Nephron (organoid): ENCODE measurements around the gene TMPRSS13.
"Not testable (repeated sequence)": the region's sequence is repeated elsewhere in the genome, so short reads cannot be mapped to it uniquely, and the experiment has no call there.

Experiments
- H3K27ac Mint-ChIP-seq, 3 experiments: 2 replicates each; pipeline ENCODE4 v1.8.0; 2020; ENCODE audit warnings: mixed read lengths in 3 of 3, mild to moderate bottlenecking in 2 of 3, moderate library complexity in 1 of 3
- H3K27me3 Mint-ChIP-seq: 2 replicates; pipeline ENCODE4 v1.8.0; 2021; ENCODE audit warnings: low read depth, mild to moderate bottlenecking, moderate library complexity, mixed read lengths
- H3K36me3 Mint-ChIP-seq: 2 replicates; pipeline ENCODE4 v1.8.0; 2020; ENCODE audit warnings: low read depth, mixed read lengths
- H3K4me1 Mint-ChIP-seq: 2 replicates; pipeline ENCODE4 v1.8.0; 2020; ENCODE audit warnings: mixed read lengths
- H3K4me3 Mint-ChIP-seq, 3 experiments: 2 replicates each; pipeline ENCODE4 v1.8.0; 2020; ENCODE audit warnings: mild to moderate bottlenecking in 3 of 3, mixed read lengths in 3 of 3, moderate library complexity in 2 of 3
- H3K9me3 Mint-ChIP-seq: 2 replicates; pipeline ENCODE4 v1.8.0; 2020; ENCODE audit warnings: mixed read lengths
- CTCF ChIP-seq, 3 experiments: fragments of 200-600 bp; sonication (generic); IDR thresholded peaks; one replicate each; pipeline ENCODE4 v1.5.0; 2021; ENCODE audit warnings: antibody characterized with exemption in 3 of 3; ENCODE audit not compliant: unreplicated experiment in 3 of 3

TMPRSS13 gene

DNA sequence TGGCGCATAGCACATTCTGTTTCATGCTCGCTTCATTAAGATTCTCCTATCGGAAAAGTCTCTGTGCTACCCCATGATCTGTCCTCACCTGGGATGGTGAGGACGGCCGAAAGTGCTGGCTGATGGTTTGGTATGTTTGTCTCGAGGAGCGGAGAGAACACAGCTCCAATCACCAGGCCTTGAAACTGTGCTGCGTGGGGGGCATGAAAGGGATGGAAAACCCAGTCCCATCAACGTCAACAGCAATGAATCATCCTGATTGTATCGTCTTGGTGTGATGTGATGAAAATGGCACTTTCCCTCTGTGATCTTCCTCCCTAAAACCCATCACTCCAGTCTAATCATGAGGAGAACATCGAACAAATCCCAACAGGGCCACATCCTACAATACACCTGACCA, 61.1 kb downstream of the TMPRSS13 start:
- no peak overlapping the region for H3K4me3 Mint-ChIP-seq
- peaks cover 14% of the 10 kb centered on the region for H3K36me3 Mint-ChIP-seq
- no peaks in the 10 kb centered on the region for H3K9me3 Mint-ChIP-seq
- peaks cover 82% of the 10 kb centered on the region for H3K4me1 Mint-ChIP-seq
- peak overlapping the region in 2 of 3 experiments; percentile 47 to 61 for H3K27ac Mint-ChIP-seq
- no peaks in the 10 kb centered on the region for H3K27me3 Mint-ChIP-seq
- TF ChIP-seq CTCF (IDR thresholded peaks at IDR 0.05; ENCODE audit: unreplicated experiment in 3 of 3) = no peak

- no peaks in the 10 kb centered on the region for H3K27me3 Mint-ChIP-seq
- peak overlapping the region in 2 of 3 experiments; percentile 10 to 41 for H3K27ac Mint-ChIP-seq
- no peaks in the 10 kb centered on the region for H3K9me3 Mint-ChIP-seq
- peaks cover 14% of the 10 kb centered on the region for H3K36me3 Mint-ChIP-seq
- no peak for TF ChIP-seq CTCF (IDR thresholded peaks at IDR 0.05; ENCODE audit: unreplicated experiment in 3 of 3)
- H3K4me1 Mint-ChIP-seq = peaks cover 83% of the 10 kb centered on the region
- H3K4me3 Mint-ChIP-seq = no peak overlapping the region
Measured at GRCh38 chr11:117866526-117866925, 62.7 kb downstream of the TMPRSS13 start.

DNA sequence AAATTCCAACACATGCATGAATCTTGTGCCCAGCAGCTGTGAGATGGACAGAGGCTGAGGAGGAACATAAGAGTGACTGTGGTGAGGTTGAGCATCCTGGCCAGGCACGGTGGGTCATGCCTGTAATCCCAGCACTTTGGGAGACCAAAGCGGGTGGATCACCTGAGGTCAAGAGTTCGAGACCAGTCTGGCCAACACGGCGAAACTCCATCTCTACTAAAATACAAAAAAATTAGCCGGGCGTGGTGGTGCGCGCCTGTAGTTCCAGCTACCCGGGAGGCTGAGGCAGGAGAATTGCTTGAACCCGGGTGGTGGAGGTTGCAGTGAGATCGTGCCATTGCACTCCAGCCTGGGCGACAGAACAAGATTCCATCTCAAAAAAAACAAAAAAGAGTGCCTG, 63.7 kb downstream of the TMPRSS13 start:
- H3K27me3 Mint-ChIP-seq, H3K4me3 Mint-ChIP-seq, H3K9me3 Mint-ChIP-seq: not testable (repeated sequence)
- H3K4me1 Mint-ChIP-seq = peaks cover 86% of the 10 kb centered on the region
- H3K27ac Mint-ChIP-seq = peak overlapping the region in 2 of 3 experiments; percentile 12 to 41
- peaks cover 14% of the 10 kb centered on the region for H3K36me3 Mint-ChIP-seq

- H3K36me3 Mint-ChIP-seq = peaks cover 13% of the 10 kb centered on the region
- no peak for TF ChIP-seq CTCF (IDR thresholded peaks at IDR 0.05; ENCODE audit: unreplicated experiment in 3 of 3)
- H3K4me1 Mint-ChIP-seq = peaks cover 86% of the 10 kb centered on the region
- peak overlapping the region; percentile 30 to 90 (median 68) for H3K27ac Mint-ChIP-seq
- peak overlapping the region in 1 of 3 experiments; percentile 41 for H3K4me3 Mint-ChIP-seq
- H3K9me3 Mint-ChIP-seq = no peaks in the 10 kb centered on the region
- no peaks in the 10 kb centered on the region for H3K27me3 Mint-ChIP-seq
Measured at GRCh38 chr11:117863383-117863782, 65.8 kb downstream of the TMPRSS13 start.

DNA sequence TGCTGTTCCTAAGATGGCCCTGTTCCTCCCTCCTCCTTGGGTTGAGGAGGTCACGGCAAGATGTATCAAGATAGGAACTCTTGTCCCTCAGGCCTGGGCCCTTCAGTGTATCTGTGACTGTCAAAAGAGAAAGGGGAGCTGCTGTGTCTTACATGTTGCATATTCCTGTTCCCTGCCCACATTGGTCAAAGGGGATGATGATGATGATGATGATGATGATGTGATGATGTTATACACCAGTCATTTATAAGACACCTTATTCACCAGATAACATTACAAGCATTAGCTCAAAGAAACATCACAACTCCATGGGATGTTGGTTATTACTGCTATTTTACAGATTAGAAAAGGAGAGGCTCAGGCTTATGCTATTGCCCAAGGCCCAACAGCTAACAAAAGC, 66.4 kb downstream of the TMPRSS13 start:
- peaks cover 86% of the 10 kb centered on the region for H3K4me1 Mint-ChIP-seq
- no peak for TF ChIP-seq CTCF (IDR thresholded peaks at IDR 0.05; ENCODE audit: unreplicated experiment in 3 of 3)
- no peaks in the 10 kb centered on the region for H3K9me3 Mint-ChIP-seq
- no peak overlapping the region for H3K4me3 Mint-ChIP-seq
- H3K27me3 Mint-ChIP-seq = no peaks in the 10 kb centered on the region
- H3K36me3 Mint-ChIP-seq = peaks cover 11% of the 10 kb centered on the region
- H3K27ac Mint-ChIP-seq = peak overlapping the region; percentile 30 to 90 (median 56)

DNA sequence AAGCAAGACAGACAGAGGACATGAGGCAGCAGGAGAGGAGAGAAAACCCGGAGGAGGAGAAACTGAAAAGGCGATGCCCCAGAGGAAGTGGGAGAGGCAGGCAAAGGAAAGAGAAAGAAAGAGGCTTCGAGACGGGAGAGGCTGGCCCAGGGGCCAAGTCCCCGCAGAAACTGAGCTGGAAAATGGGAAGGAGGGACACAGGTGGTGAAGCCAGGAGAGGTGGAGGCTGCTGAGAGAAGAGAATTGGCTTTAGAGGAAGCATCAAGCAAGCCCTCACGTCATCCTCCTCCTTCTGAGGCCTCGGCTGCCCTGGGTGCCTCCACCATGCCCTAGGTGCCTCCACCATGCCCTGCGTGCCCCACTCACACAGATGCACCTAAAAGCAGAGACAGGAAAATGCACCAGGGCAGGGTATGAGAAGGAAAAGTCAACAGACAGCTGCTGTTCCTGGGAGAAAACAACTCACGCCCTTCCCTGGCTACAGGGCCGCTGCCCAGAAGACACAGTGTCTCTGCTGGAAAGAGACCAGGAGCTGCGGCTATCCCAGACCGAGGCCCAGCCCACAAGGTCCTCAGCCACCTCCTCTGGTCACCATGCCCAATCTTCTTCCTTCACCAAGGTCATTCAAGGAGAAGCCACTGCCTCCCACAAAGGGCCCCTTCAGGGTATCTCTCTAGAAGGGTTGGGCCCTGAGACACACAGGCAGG, 67.0 kb downstream of the TMPRSS13 start:
- no peaks in the 10 kb centered on the region for H3K9me3 Mint-ChIP-seq
- H3K4me3 Mint-ChIP-seq = peak overlapping the region; percentile 21 to 51 (median 26)
- peaks cover 11% of the 10 kb centered on the region for H3K36me3 Mint-ChIP-seq
- peaks cover 83% of the 10 kb centered on the region for H3K4me1 Mint-ChIP-seq
- H3K27ac Mint-ChIP-seq = peak overlapping the region; percentile 82 to 95 (median 90)
- H3K27me3 Mint-ChIP-seq = no peaks in the 10 kb centered on the region
- TF ChIP-seq CTCF (IDR thresholded peaks at IDR 0.05; ENCODE audit: unreplicated experiment in 3 of 3) = no peak
